ENCODE measurements around the gene SLC16A6. TPM values are rescaled to one million over a fixed set of nuclear protein-coding genes. Genes with fewer than 3 reads are reported as not detected.

SLC16A6 gene
- total and polyA plus RNA-seq, 2 of the 4 experiments (the other 2 are of a cell fraction) = 0.22 to 0.54 TPM

GRCh38 chr17:68248199-68248825 lies 42.6 kb downstream of the SLC16A6 start:
- POLR2A ChIA-PET (ENCODE audit: unreplicated experiment) = interaction anchor here (0.6 kb wide), 1 partner anchor 335 kb away, joined by 5 read pairs; no protein-coding TSS in a partner anchor
- Histone ChIP-seq H2BK20ac (ENCODE audit: low read depth, low read length) (no peak overlapping the region), H3K4me1 (ENCODE audit: control insufficient read depth, insufficient read depth, low read length) (no peaks in the 10 kb centered on the region), H2BK15ac (ENCODE audit: low read depth, low read length) (no peak overlapping the region; the same call in 2 of the 3 replicates), H2AFZ (replicated peaks; ENCODE audit: low read length, poor library complexity) (peak overlapping the region; percentile 99), H3K4ac (ENCODE audit: low read depth, low read length) (peak overlapping the region; percentile 93), H3K4me2 (ENCODE audit: low read depth, low read length) (peak overlapping the region; percentile 92), H3K27me3 (ENCODE audit: control insufficient read depth, insufficient read depth, low read length) (no peaks in the 10 kb centered on the region), H3K4me3 (ENCODE audit: insufficient read depth, low read depth, low read length) (peak overlapping the region; percentile 69), H4K20me1 (ENCODE audit: insufficient read depth, low read length) (no peaks in the 10 kb centered on the region), H3K36me3 (ENCODE audit: control insufficient read depth, insufficient read depth, low read length) (peaks cover 3% of the 10 kb centered on the region; the same call in 1 of the 2 replicates), H3K9me1 (ENCODE audit: insufficient read depth, low read length) (peaks cover 9% of the 10 kb centered on the region), H4K5ac (ENCODE audit: low read depth, low read length) (peak overlapping the region; percentile 54), H3K18ac (ENCODE audit: low read depth, low read length) (peak overlapping the region; percentile 8), H2AK9ac (replicated peaks; ENCODE audit: low read depth, low read length, poor library complexity) (peak overlapping the region; percentile 93), H2BK120ac (ENCODE audit: low read depth, low read length) (peak overlapping the region; percentile 9; the same call in 1 of the 2 replicates), H3K56ac (ENCODE audit: extremely low read depth, insufficient read depth, low read length) (peak overlapping the region; percentile 70; the same call in 1 of the 2 replicates), H4K8ac (ENCODE audit: low read depth in 2 of 2, low read length in 2 of 2) (peak overlapping the region; percentile 74 to 93), H3K23ac (ENCODE audit: low read depth, low read length) (peak overlapping the region; percentile 85), H2AK5ac (ENCODE audit: low read depth, low read length) (peak overlapping the region; percentile 94; the same call in 1 of the 2 replicates), H3K9ac (ENCODE audit: low read depth, low read length) (peak overlapping the region; percentile 93), H3K27ac (ENCODE audit: insufficient read depth, low read length) (peak overlapping the region; percentile 86), H4K91ac (ENCODE audit: insufficient read depth, low read depth, low read length) (peak overlapping the region; percentile 81), H3K9me3 (ENCODE audit: control insufficient read depth, insufficient read depth, low read length) (no peaks in the 10 kb centered on the region), H3K79me1 (ENCODE audit: low read depth in 1 of 2, low read length in 2 of 2) (peaks cover 13 to 39% of the 10 kb centered on the region in 2 experiments; a peak in 3 of 4 replicates), H3K14ac (replicated peaks; ENCODE audit: low read depth, low read length) (peak overlapping the region; percentile 98), H2BK5ac (ENCODE audit: low read depth, low read length, poor library complexity, severe bottlenecking) (peak overlapping the region; percentile 71)
- TF ChIP-seq POLR2A (IDR thresholded peaks at IDR 0.05; ENCODE audit: low read depth, low read length) = no peak
- no TSS peak for BruUV-seq (replicated peaks)
- intact Hi-C loops (cut with micrococcal nuclease) (loop anchor here (5.0 kb wide), 1 partner anchor 76 kb away; no protein-coding TSS in a partner anchor), in situ Hi-C loops (cut with MboI; ENCODE audit: low sequenced_read_pairs) (no loop called here), dilution Hi-C loops (cut with HindIII; ENCODE audit: low sequenced_read_pairs, unreplicated experiment) (no loop called here)
- CTCF ChIA-PET = interaction anchor here (0.6 kb wide), 1 partner anchor 44 kb away, joined by 4 read pairs; no protein-coding TSS in a partner anchor
- peak; percentile 57 for DNase-seq
- peak; percentile 50 for ATAC-seq (ENCODE audit: low read depth)
- WGBS, 2 experiments (ENCODE audit: extremely low coverage in 2 of 2, insufficient read length in 1 of 2) = 20% methylated on average over 1 of the region's 19 CpGs; no CpG with 5 or more reads in 1 of the 2 experiments
